HepG2 (cell line): ENCODE results near the gene PEAK3. TPM values are rescaled to one million over a fixed set of nuclear protein-coding genes. Genes with fewer than 3 reads are reported as not detected.

Source experiments
- ATAC-seq: fragments of 200-7000 bp; cut with Tn5 transposase; 3 replicates; pipeline ENCODE4 v1.9.1; 2020; ENCODE audit warnings: mild to moderate bottlenecking, moderate library complexity
- BruUV-seq: library from RNA; stranded (reverse); fragments of 400-500 nt; replicated peaks from 2 replicates; lab custom pipeline; 2021; lab: Mats Ljungman, UMichigan
- CTCF ChIA-PET: fragments of 300-600 bp; formaldehyde crosslinking; extraction: SDS; loops from one replicate; lab custom pipeline; 2021; ENCODE audit warnings: low total read pairs, inconsistent platforms, low intra/inter-chr PET ratio; lab: Yijun Ruan, JAX
- POLR2A ChIA-PET: fragments of 350-600 bp; sonication (Branson Sonifier 250); formaldehyde crosslinking; loops from one replicate; lab custom pipeline; 2020; ENCODE audit warnings: antibody characterized with exemption, inconsistent platforms; lab: Yijun Ruan, JAX
- DNase-seq: peaks from one replicate; pipeline ENCODE4 v3.0.0-alpha.2; 2015; ENCODE audit warnings: low spot score
- FAIRE-seq: peaks from 3 replicates; lab custom pipeline; 2011; peaks lifted over from hg19 to GRCh38; lab: Jason Lieb, UNC
- H2AFZ ChIP-seq: one replicate; pipeline ENCODE4 v1.6.1; 2011; ENCODE audit warnings: low read length, inconsistent platforms
- H3K27ac ChIP-seq: fragments of 300-600 bp; 3 replicates; pipeline ENCODE4 v1.8.0; 2011; ENCODE audit warnings: mixed run types, mild to moderate bottlenecking, mixed read lengths, low read length, inconsistent platforms; ENCODE audit not compliant: insufficient read depth; ENCODE audit errors: extremely low read length
- H3K27me3 ChIP-seq, 2 experiments: fragments of 200-600 bp in 1 of 2; 2 replicates in 1 of 2; 3 replicates in 1 of 2; pipeline versions ENCODE4 v1.6.0 to v1.8.0; 2011; ENCODE audit warnings: low read length in 2 of 2, mild to moderate bottlenecking in 2 of 2, moderate library complexity in 2 of 2, inconsistent platforms in 1 of 2; ENCODE audit not compliant: insufficient read depth in 2 of 2, control insufficient read depth in 1 of 2
- H3K36me3 ChIP-seq, 2 experiments: fragments of 200-600 bp in 1 of 2; replicated peaks in 1 of 2; 2 replicates in 1 of 2; 3 replicates in 1 of 2; pipeline versions ENCODE4 v1.5.1 to v1.8.0; 2011; ENCODE audit warnings: low read length in 2 of 2, inconsistent platforms in 1 of 2; ENCODE audit not compliant: insufficient read depth in 2 of 2, control insufficient read depth in 1 of 2
- H3K4me1 ChIP-seq: 2 replicates; pipeline ENCODE4 v1.5.1; 2012; ENCODE audit warnings: low read length, inconsistent platforms; ENCODE audit not compliant: insufficient read depth
- H3K4me2 ChIP-seq: 2 replicates; pipeline ENCODE4 v1.6.0; 2011; ENCODE audit warnings: low read depth, low read length, inconsistent platforms
- H3K4me3 ChIP-seq, 3 experiments: fragments of 200-600 bp in 1 of 3; sonication (generic), shearing (Covaris generic) in 1 of 3; replicated peaks in 1 of 3; 2 replicates each; pipeline ENCODE4 v1.5.1; 2011 to 2016; ENCODE audit warnings: low read length in 3 of 3, inconsistent platforms in 2 of 3, low read depth in 2 of 3, mild to moderate bottlenecking in 2 of 3, control low read depth in 1 of 3, mixed read lengths in 1 of 3; ENCODE audit not compliant: insufficient read depth in 1 of 3
- H3K79me2 ChIP-seq: one replicate; pipeline ENCODE4 v1.6.1; 2011; ENCODE audit warnings: low read length, inconsistent platforms; ENCODE audit not compliant: insufficient read depth
- H3K9ac ChIP-seq: 2 replicates; pipeline ENCODE4 v1.6.0; 2011; ENCODE audit warnings: mild to moderate bottlenecking, low read depth, low read length, inconsistent platforms; ENCODE audit not compliant: insufficient read depth
- H3K9me3 ChIP-seq: 2 replicates; pipeline ENCODE4 v1.5.1; 2012; ENCODE audit warnings: mild to moderate bottlenecking, low read length
- H4K20me1 ChIP-seq: 2 replicates; pipeline ENCODE4 v1.6.0; 2011; ENCODE audit warnings: inconsistent platforms, mild to moderate bottlenecking, low read length, moderate library complexity; ENCODE audit not compliant: insufficient read depth
- E2F2 ChIP-seq: sonication (generic); formaldehyde crosslinking; IDR thresholded peaks from 2 replicates; pipeline ENCODE4 v1.4.0; 2020; ENCODE audit warnings: missing genetic modification reagents, borderline replicate concordance
- FOSL1 ChIP-seq: sonication (generic); formaldehyde crosslinking; IDR thresholded peaks from 2 replicates; pipeline ENCODE4 v1.9.0; 2021; ENCODE audit warnings: missing genetic modification reagents, borderline replicate concordance
- HDAC2 ChIP-seq: sonication (generic); formaldehyde crosslinking; IDR thresholded peaks from 2 replicates; pipeline ENCODE4 v1.4.0; 2020; ENCODE audit warnings: missing genetic modification reagents
- KLF13 ChIP-seq: sonication (generic); formaldehyde crosslinking; IDR thresholded peaks from 2 replicates; pipeline ENCODE4 v1.4.0; 2020; ENCODE audit warnings: mild to moderate bottlenecking, missing genetic modification reagents
- ZBED4 ChIP-seq: sonication (generic); formaldehyde crosslinking; IDR thresholded peaks from 2 replicates; pipeline ENCODE4 v1.4.0; 2020; ENCODE audit warnings: missing genetic modification reagents, borderline replicate concordance
- ZNF121 ChIP-seq: sonication (generic); formaldehyde crosslinking; IDR thresholded peaks from 2 replicates; pipeline ENCODE4 v1.5.0; 2020; ENCODE audit warnings: mild to moderate bottlenecking, missing genetic modification reagents
- ZNF280D ChIP-seq: sonication (generic); formaldehyde crosslinking; IDR thresholded peaks from 2 replicates; pipeline ENCODE4 v1.5.1; 2020; ENCODE audit warnings: mild to moderate bottlenecking, missing genetic modification reagents
- ZNF770 ChIP-seq: sonication (generic); formaldehyde crosslinking; IDR thresholded peaks from 2 replicates; pipeline ENCODE4 v1.5.0; 2020; ENCODE audit warnings: mild to moderate bottlenecking, missing genetic modification reagents
- ZNF782 ChIP-seq: sonication (generic); formaldehyde crosslinking; IDR thresholded peaks from 2 replicates; pipeline ENCODE4 v1.4.0; 2020; ENCODE audit warnings: missing genetic modification reagents, mild to moderate bottlenecking, borderline replicate concordance
- WGBS: methylation state at CpG from one replicate; pipeline ENCODE4 v1.1.6; 2017; ENCODE audit warnings: low lambda C conversion rate; 5-methylcytosine and 5-hydroxymethylcytosine counted together
- in situ Hi-C: cut with HindIII; loops from 2 replicates; pipeline ENCODE4 v1.10.0; 2017; ENCODE audit warnings: low pct_unique_long_range_greater_than_20kb; ENCODE audit not compliant: extremely low pct_ligation_motif_present
- intact Hi-C: fragments of 100-400 bp; cut with micrococcal nuclease; formaldehyde crosslinking; loops from one replicate; pipeline ENCODE4 v1.10.0; 2022; ENCODE audit not compliant: unreplicated experiment
- polyA plus RNA-seq, 8 experiments: library from polyadenylated mRNA; depleted of rRNA in 3 of 8; stranded (reverse) in 7 of 8; unstranded in 1 of 8; fragments of >200 nt; fragmentation: Illumina TruSeq in 4 of 8; extraction: Trizol in 4 of 8; gene quantifications; 2 replicates each; pipeline versions ENCODE4 v1.2.1 to v1.2.3, GENCODE V29; 2011 to 2016; ENCODE audit warnings: low read depth in 4 of 8, missing spikeins in 1 of 8, mixed read lengths in 1 of 8; ENCODE audit not compliant: insufficient read depth in 1 of 8
- total RNA-seq, 5 experiments: library from RNA; depleted of rRNA; stranded (reverse); fragments of >200 nt; fragmentation: Illumina TruSeq; extraction: Trizol; gene quantifications; 2 replicates each; pipeline ENCODE4 v1.2.3, GENCODE V29; 2016; ENCODE audit warnings: low read depth in 1 of 5

PEAK3 gene
- total and polyA plus RNA-seq, 2 of the 13 experiments (the other 11 are each of a cell fraction or from before 2014, with no cell fraction given), result not detected

GRCh38 chr19:2315818-2316353, 33.9 kb upstream of the PEAK3 start (continued):
- no peak for TF ChIP-seq ZBED4 (CRISPR knock-in tag)
- TF ChIP-seq E2F2 (CRISPR knock-in tag), result no peak
- TF ChIP-seq, all 625 proteins: peak for 147

GRCh38 chr19:2315121-2315817, 33.3 kb upstream of the PEAK3 start:
- Histone ChIP-seq H3K9me3 (peaks cover 9% of the 10 kb centered on the region), H3K4me1 (peaks cover 30% of the 10 kb centered on the region), H2AFZ (no peak overlapping the region), H3K4me2 (peak overlapping the region; percentile 83), H3K27me3 (peaks cover 5 to 10% of the 10 kb centered on the region in 2 experiments; a peak in 4 of 5 replicates), H3K79me2 (no peaks in the 10 kb centered on the region), H3K36me3 (no peaks in the 10 kb centered on the region), H4K20me1 (no peaks in the 10 kb centered on the region), H3K4me3 (no peak overlapping the region), H3K9ac (no peak overlapping the region), H3K27ac (no peak overlapping the region)
- ATAC-seq, result no peak
- intact Hi-C loops (loop anchor here (10.0 kb wide), 2 partner anchors 80 to 300 kb away; partner anchors contain the start of genes PLEKHJ1 and SF3A2), in situ Hi-C loops (loop anchor here (5.0 to 10.0 kb wide), 3 partner anchors 38 to 160 kb away; partner anchors contain the start of genes AP3D1, PLEKHJ1 and SF3A2)
- no peak for DNase-seq
- FAIRE-seq, result no peak
- WGBS, result 32% methylated on average over 7 of the region's 7 CpGs
- BruUV-seq, result no TSS peak
- ChIA-PET CTCF (interaction anchor here (1.5 to 2.4 kb wide), 5 partner anchors 40 to 159 kb away, joined by 4 to 16 read pairs (median 8); partner anchors contain the start of genes PLEKHJ1 and SF3A2), POLR2A (interaction anchor here (0.5 to 2.6 kb wide), 7 partner anchors 15 to 424 kb away, joined by 3 to 11 read pairs (median 3); partner anchors contain the start of genes AP3D1 and PLEKHJ1)
- TF ChIP-seq ZNF770 (CRISPR knock-in tag), result peak; percentile 87
- 0 out of 2 replicates have a peak, but pooled peaks have one; percentile 9 for TF ChIP-seq FOSL1
- 0 out of 2 replicates have a peak, but pooled peaks have one; percentile 14 for TF ChIP-seq ZNF280D (CRISPR knock-in tag)
- TF ChIP-seq ZNF782 (CRISPR knock-in tag), result no peak
- TF ChIP-seq HDAC2 (CRISPR knock-in tag), result no peak
- no peak for TF ChIP-seq KLF13 (CRISPR knock-in tag)
- TF ChIP-seq ZNF121, result peak; percentile 41; the same call in 1 of the 2 replicates
